Parathyroid adenoma (tissue), 2 donors: ENCODE data around the gene PAK4.
A peak's percentile ranks its signal among the peaks of the same experiment; 100 is the strongest.

Experiments used
- H2AFZ ChIP-seq: fragments of 300-600 bp; sonication (generic); one replicate; pipeline ENCODE4 v1.7.0; 2017; ENCODE audit warnings: antibody characterized with exemption, mild to moderate bottlenecking
- H3K27ac ChIP-seq: fragments of 300-600 bp; sonication (generic); one replicate; pipeline ENCODE4 v1.7.0; 2017
- H3K27me3 ChIP-seq: fragments of 300-600 bp; sonication (generic); one replicate; pipeline ENCODE4 v1.7.0; 2017; ENCODE audit warnings: low read length; ENCODE audit not compliant: control insufficient read depth, insufficient read depth
- H3K36me3 ChIP-seq: fragments of 300-600 bp; sonication (generic); one replicate; pipeline ENCODE4 v1.7.0; 2017; ENCODE audit warnings: low read length; ENCODE audit not compliant: control insufficient read depth, insufficient read depth
- H3K4me1 ChIP-seq: fragments of 300-600 bp; sonication (generic); one replicate; pipeline ENCODE4 v1.7.0; 2017; ENCODE audit warnings: control low read depth
- H3K4me2 ChIP-seq: fragments of 300-600 bp; sonication (generic); one replicate; pipeline ENCODE4 v1.7.0; 2017; ENCODE audit warnings: low read length
- H3K4me3 ChIP-seq: fragments of 300-600 bp; sonication (generic); one replicate; pipeline ENCODE4 v1.7.0; 2017; ENCODE audit warnings: low read depth, low read length
- H3K79me2 ChIP-seq: fragments of 300-600 bp; sonication (generic); one replicate; pipeline ENCODE4 v1.7.0; 2017; ENCODE audit warnings: control low read depth
- H3K9ac ChIP-seq: fragments of 300-600 bp; sonication (generic); one replicate; pipeline ENCODE4 v1.7.0; 2017; ENCODE audit warnings: mild to moderate bottlenecking
- H3K9me3 ChIP-seq: fragments of 300-600 bp; sonication (generic); one replicate; pipeline ENCODE4 v1.7.0; 2017; ENCODE audit warnings: low read length; ENCODE audit not compliant: control insufficient read depth
- CTCF ChIP-seq: fragments of 300-600 bp; sonication (generic); IDR thresholded peaks from one replicate; pipeline ENCODE4 v1.7.0; 2017; ENCODE audit warnings: antibody characterized with exemption, mild to moderate bottlenecking
- donor health status: primary hyperparathyroidism.

The PAK4 gene

GRCh38 chr19:39125554-39126311 is at the start of gene PAK4:
Gene PAK4 (plus strand): TSS chr19:39125786. CDS start chr19:39169554, 43,768 bp downstream.
- Histone ChIP-seq H3K27me3 (no peaks in the 10 kb centered on the region), H3K27ac (peak within 1 kb of the TSS; percentile 88), H3K4me1 (peaks cover 18% of the 10 kb centered on the region), H2AFZ (peak within 1 kb of the TSS; percentile 75), H3K79me2 (peaks cover 27% of the 10 kb centered on the region), H3K4me3 (peak within 1 kb of the TSS; percentile 90), H3K9me3 (no peaks in the 10 kb centered on the region), H3K9ac (peak within 1 kb of the TSS; percentile 84), H3K4me2 (peak within 1 kb of the TSS; percentile 90), H3K36me3 (no peaks in the 10 kb centered on the region)
- TF ChIP-seq CTCF = no peak

GRCh38 chr19:39077323-39077722 is 48.3 kb upstream of the PAK4 start:
- Histone ChIP-seq H3K27ac (no peak overlapping the region), H3K4me3 (no peak overlapping the region), H3K4me2 (no peak overlapping the region), H2AFZ (no peak overlapping the region), H3K4me1 (peaks cover 9% of the 10 kb centered on the region), H3K9me3 (no peaks in the 10 kb centered on the region), H3K79me2 (no peaks in the 10 kb centered on the region), H3K27me3 (no peaks in the 10 kb centered on the region), H3K36me3 (no peaks in the 10 kb centered on the region), H3K9ac (no peak overlapping the region)
- no peak for TF ChIP-seq CTCF

GRCh38 chr19:39078436-39079200 is 47.0 kb upstream of the PAK4 start:
- Histone ChIP-seq H3K27me3 (no peaks in the 10 kb centered on the region), H3K4me3 (no peak overlapping the region)

GRCh38 chr19:39080431-39080830 is 45.2 kb upstream of the PAK4 start:
- no peaks in the 10 kb centered on the region for H3K36me3 ChIP-seq
- H3K4me2 ChIP-seq = no peak overlapping the region
- TF ChIP-seq CTCF = no peak
- H3K79me2 ChIP-seq = no peaks in the 10 kb centered on the region
- H2AFZ ChIP-seq = no peak overlapping the region
- no peaks in the 10 kb centered on the region for H3K9me3 ChIP-seq
- no peak overlapping the region for H3K4me3 ChIP-seq
- H3K27ac ChIP-seq = no peak overlapping the region
- H3K4me1 ChIP-seq = peaks cover 11% of the 10 kb centered on the region
- H3K27me3 ChIP-seq = no peaks in the 10 kb centered on the region
- H3K9ac ChIP-seq = no peak overlapping the region

More at GRCh38 chr19:39078436-39079200, 47.0 kb upstream of the PAK4 start:
- no peaks in the 10 kb centered on the region for H3K36me3 ChIP-seq
- H3K4me2 ChIP-seq = no peak overlapping the region
- no peak overlapping the region for H2AFZ ChIP-seq
- H3K79me2 ChIP-seq = no peaks in the 10 kb centered on the region
- H3K9me3 ChIP-seq = no peaks in the 10 kb centered on the region
- H3K27ac ChIP-seq = no peak overlapping the region
- no peak for TF ChIP-seq CTCF
- peaks cover 16% of the 10 kb centered on the region for H3K4me1 ChIP-seq
- H3K9ac ChIP-seq = no peak overlapping the region
